Measurements from ENCODE around the gene MDM1. TPM values are rescaled to one million over a fixed set of nuclear protein-coding genes. Genes with fewer than 3 reads are reported as not detected.
A peak's percentile ranks its signal among the peaks of the same experiment; 100 is the strongest.

The MDM1 gene
- total and polyA plus RNA-seq, 2 of the 13 experiments (the other 11 are each of a cell fraction or from before 2014, with no cell fraction given), result 4.6 to 15.2 TPM

DNA sequence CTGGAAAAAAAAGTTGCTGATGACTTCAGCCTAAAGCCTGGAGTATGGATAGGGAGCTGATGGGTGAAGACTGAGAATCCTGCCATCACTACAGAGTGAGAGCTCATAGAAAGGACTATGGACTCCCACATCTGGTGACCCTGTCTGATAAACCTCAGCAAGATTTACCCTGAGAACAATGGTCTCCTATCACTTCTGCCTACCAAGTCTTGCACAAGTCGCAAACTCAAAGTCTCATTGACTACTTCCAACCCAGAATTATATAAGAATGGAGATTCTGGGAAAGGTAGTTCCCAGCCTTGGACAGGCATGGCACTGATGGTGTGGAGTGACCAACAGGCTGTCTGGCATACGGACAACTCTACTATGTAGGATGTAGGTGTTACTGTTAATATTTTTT, 9.7 kb upstream of the MDM1 start (continued):
- TF ChIP-seq SAP130 (CRISPR knock-in tag; IDR thresholded peaks at IDR 0.05; ENCODE audit: low read depth) (peak; percentile 35; the same call in 1 of the 2 replicates), MAFF (IDR thresholded peaks at IDR 0.05; ENCODE audit: low read depth, low read length) (no peak), ZNF83 (CRISPR knock-in tag; IDR thresholded peaks at IDR 0.05; ENCODE audit: borderline replicate concordance) (no peak), NR2F2 (IDR thresholded peaks at IDR 0.05; ENCODE audit: borderline replicate concordance, low read depth) (peak; percentile 71; the same call in 1 of the 2 replicates), NBN (conservative IDR thresholded peaks at IDR 0.05) (no peak), ZNF143 (CRISPR knock-in tag; IDR thresholded peaks at IDR 0.05) (peak; percentile 60), RCOR2 (CRISPR knock-in tag; IDR thresholded peaks at IDR 0.05) (peak; percentile 52; the same call in 1 of the 2 replicates), ZMYM3 (CRISPR knock-in tag; IDR thresholded peaks at IDR 0.05) (no peak), ZNF256 (CRISPR knock-in tag; conservative IDR thresholded peaks at IDR 0.05) (no peak), ATAD3A (CRISPR knock-in tag; IDR thresholded peaks at IDR 0.05) (no peak), SKI (IDR thresholded peaks at IDR 0.05; ENCODE audit: partially characterized antibody) (peak; percentile 60)
- TF ChIP-seq, protein P1, sequence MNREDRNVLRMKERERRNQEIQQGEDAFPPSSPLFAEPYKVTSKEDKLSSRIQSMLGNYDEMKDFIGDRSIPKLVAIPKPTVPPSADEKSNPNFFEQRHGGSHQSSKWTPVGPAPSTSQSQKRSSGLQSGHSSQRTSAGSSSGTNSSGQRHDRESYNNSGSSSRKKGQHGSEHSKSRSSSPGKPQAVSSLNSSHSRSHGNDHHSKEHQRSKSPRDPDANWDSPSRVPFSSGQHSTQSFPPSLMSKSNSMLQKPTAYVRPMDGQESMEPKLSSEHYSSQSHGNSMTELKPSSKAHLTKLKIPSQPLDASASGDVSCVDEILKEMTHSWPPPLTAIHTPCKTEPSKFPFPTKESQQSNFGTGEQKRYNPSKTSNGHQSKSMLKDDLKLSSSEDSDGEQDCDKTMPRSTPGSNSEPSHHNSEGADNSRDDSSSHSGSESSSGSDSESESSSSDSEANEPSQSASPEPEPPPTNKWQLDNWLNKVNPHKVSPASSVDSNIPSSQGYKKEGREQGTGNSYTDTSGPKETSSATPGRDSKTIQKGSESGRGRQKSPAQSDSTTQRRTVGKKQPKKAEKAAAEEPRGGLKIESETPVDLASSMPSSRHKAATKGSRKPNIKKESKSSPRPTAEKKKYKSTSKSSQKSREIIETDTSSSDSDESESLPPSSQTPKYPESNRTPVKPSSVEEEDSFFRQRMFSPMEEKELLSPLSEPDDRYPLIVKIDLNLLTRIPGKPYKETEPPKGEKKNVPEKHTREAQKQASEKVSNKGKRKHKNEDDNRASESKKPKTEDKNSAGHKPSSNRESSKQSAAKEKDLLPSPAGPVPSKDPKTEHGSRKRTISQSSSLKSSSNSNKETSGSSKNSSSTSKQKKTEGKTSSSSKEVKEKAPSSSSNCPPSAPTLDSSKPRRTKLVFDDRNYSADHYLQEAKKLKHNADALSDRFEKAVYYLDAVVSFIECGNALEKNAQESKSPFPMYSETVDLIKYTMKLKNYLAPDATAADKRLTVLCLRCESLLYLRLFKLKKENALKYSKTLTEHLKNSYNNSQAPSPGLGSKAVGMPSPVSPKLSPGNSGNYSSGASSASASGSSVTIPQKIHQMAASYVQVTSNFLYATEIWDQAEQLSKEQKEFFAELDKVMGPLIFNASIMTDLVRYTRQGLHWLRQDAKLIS (CRISPR knock-in tag; IDR thresholded peaks at IDR 0.05), result no peak
